ENCODE data around the gene MT1B.
A peak's percentile ranks its signal among the peaks of the same experiment; 100 is the strongest.
"Not testable (repeated sequence)": the region's sequence is repeated elsewhere in the genome, so short reads cannot be mapped to it uniquely, and the experiment has no call there.

The MT1B gene

DNA sequence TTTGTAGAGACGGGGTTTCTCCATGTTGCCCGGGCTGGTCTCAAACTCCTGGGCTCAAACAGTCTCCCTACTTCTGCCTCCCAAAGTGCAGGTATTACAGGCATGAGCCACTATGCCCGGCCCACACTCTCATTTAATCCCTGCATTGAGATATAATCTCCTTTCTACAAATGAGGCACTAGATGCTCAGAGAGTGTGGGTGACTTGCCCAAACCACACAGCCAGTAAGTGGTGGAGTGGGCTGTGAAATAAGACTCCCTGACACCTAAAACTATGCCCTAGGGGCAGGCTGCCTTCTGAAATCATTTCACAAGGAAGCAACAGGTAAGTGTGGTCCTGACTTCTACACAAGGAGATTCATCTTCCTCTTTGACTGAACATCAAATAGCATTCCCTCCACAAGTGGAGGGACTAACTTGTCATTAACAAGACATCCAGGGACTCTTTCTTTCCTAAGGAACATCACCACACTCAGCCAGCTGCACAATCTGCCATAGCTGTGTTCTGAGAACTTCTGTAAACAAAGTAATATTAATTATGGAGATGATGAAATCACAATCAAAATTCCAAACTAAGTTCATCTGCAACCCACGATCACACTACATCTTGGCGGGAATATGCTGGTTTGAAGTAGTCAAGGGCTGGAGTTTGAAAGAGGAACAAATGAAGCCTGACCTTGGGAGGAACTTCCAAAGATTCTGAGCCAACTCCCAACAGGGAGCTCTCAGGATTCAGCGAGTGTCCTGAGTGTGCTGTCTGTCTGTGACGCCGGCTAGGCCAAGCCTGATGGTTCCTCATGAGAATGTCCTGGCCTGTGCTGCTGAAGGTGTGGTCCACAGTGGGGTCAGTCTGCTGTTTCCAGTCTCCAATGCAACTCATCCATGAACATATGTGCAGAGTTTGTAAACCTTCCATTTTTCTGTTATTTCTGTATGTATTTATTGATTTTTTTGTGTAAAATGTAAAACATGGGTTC is 13.9 kb downstream of the MT1B start:
- not testable (repeated sequence) for H3K9ac ChIP-seq (ENCODE audit: low read depth in 1 of 2, low read length in 2 of 2); H3K9me3 ChIP-seq (ENCODE audit: control insufficient read depth in 1 of 2, low read length in 2 of 2); H3K36me3 ChIP-seq (ENCODE audit: control insufficient read depth in 1 of 2, insufficient read depth in 2 of 2, low read length in 2 of 2); H3K27ac ChIP-seq (ENCODE audit: low read depth, low read length)
- Histone ChIP-seq H3K4me3 (ENCODE audit: low read depth in 1 of 2, low read length in 2 of 2) (peak overlapping the region in 1 of 2 donors; percentile 92), H3K4me1 (ENCODE audit: control insufficient read depth in 1 of 2, insufficient read depth in 2 of 2, low read length in 2 of 2) (peaks cover 13 to 21% of the 10 kb centered on the region in 2 donors), H3K27me3 (ENCODE audit: control insufficient read depth in 1 of 2, insufficient read depth in 2 of 2, low read length in 2 of 2) (peaks cover 0 to 19% of the 10 kb centered on the region in 2 donors)

DNA sequence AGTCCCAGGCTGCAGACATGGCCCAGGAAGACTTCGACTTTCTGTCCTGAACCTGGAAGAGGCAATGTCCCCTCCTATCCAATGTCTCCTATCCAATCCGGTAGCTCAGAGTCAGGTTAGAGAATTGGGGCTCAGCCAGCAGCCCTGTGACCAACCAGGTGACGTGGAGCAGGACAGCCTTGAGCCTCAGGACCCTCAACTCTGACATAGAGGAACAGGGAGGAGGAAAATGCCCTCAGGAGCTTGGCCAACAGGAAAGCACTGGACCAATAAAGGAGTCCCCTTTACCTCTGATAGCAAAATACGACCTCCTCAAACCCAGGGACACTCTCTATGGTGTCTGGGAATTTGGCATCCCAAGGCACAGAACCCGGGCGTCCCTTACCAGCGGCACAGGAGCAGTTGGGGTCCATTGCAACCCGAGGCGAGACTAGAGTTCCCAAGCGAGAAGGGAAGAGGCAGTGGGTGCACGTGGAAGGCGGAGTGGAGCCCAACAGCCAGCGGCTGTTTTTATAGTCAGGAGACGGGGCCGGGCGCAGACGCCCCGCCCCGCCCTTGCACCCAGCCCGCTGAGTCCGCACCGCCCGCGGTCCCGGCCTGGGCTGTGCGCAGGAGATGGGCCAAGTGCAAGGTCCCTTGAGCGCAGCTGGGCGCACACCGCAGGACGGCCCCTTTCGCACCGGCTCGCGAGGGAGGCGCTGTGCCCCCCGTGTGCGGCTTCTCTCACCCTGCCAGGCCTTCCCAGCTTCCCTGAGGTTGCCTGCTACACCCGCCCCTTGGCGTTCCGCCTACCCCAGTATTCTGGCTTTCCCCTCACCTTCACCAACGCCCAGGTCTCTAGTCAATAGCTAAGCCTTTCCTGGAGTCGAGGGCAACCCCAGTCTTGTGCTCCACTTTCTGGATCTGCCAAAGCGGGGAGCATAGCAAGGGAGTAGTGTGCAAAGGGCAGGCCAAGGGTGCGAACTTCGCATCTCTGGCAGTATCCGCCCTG is 16.2 kb downstream of the MT1B start, which contains the start of gene MT1G:
Gene MT1G (minus strand): TSS at position 485 of the 991 bp plus-strand sequence. CDS start 72 bp downstream, at position 413.
- Histone ChIP-seq H3K9ac (ENCODE audit: low read depth in 1 of 2, low read length in 2 of 2) (peak within 1 kb of the TSS; percentile 43 to 95), H3K9me3 (ENCODE audit: control insufficient read depth in 1 of 2, low read length in 2 of 2) (no peaks in the 10 kb centered on the region), H3K27me3 (ENCODE audit: control insufficient read depth in 1 of 2, insufficient read depth in 2 of 2, low read length in 2 of 2) (peaks cover 0 to 19% of the 10 kb centered on the region in 2 donors), H3K36me3 (ENCODE audit: control insufficient read depth in 1 of 2, insufficient read depth in 2 of 2, low read length in 2 of 2) (peaks cover 0 to 11% of the 10 kb centered on the region in 2 donors), H3K4me3 (ENCODE audit: low read depth in 1 of 2, low read length in 2 of 2) (peak within 1 kb of the TSS; percentile 75 to 92), H3K27ac (ENCODE audit: low read depth, low read length) (peak within 1 kb of the TSS; percentile 79), H3K4me1 (ENCODE audit: control insufficient read depth in 1 of 2, insufficient read depth in 2 of 2, low read length in 2 of 2) (peaks cover 13 to 23% of the 10 kb centered on the region in 2 donors)

DNA sequence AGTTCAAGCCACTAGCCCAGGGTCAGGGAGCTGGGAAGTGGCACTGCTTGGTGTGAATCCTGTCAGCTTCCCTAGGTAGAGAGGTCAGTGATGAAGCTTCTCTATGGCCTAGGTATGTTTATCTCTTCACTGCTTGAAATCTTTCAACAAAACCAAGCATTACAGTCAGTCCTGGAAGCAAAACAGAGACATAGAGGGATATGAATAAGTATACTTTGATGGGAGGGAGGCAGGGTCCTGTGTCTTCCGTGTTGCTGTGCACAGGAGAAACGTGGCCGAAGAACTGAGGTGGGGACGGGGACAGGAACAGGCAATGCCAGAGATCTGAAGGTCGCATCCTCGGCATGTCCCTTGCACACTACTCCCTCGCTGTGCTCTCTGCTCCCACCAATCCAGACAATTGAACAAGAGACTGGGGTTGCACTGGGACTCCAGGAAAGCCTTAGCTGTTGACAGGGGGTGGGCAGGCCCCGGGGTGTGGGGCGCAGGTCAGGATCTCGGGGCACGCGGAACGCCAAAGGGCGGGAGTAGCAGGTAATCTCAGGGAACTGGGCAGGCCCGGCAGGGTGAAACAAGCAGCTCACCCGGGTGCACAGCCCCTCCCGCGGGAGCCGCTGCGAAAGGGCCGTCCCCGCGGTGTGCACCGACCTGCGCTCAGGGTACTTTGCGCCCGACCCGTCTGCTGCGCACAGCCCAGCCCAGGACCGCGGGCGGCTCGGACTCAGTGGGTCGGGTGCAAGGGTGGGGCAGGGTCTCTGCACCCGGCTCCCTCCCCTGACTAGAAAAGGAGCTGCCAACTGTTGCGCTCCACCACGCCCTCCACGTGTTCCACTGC is 17.5 kb downstream of the MT1B start, which contains the start of gene MT1H:
Gene MT1H (plus strand): TSS at position 810 of the 835 bp plus-strand sequence. CDS start 71 bp downstream, outside the sequence.
- H3K36me3 ChIP-seq (ENCODE audit: control insufficient read depth in 1 of 2, insufficient read depth in 2 of 2, low read length in 2 of 2) = peaks cover 0 to 11% of the 10 kb centered on the region in 2 donors
- H3K27ac ChIP-seq (ENCODE audit: low read depth, low read length) = peak within 1 kb of the TSS; percentile 74
- peaks cover 13 to 23% of the 10 kb centered on the region in 2 donors for H3K4me1 ChIP-seq (ENCODE audit: control insufficient read depth in 1 of 2, insufficient read depth in 2 of 2, low read length in 2 of 2)
- H3K9me3 ChIP-seq (ENCODE audit: control insufficient read depth in 1 of 2, low read length in 2 of 2) = no peaks in the 10 kb centered on the region
- peaks cover 0 to 17% of the 10 kb centered on the region in 2 donors for H3K27me3 ChIP-seq (ENCODE audit: control insufficient read depth in 1 of 2, insufficient read depth in 2 of 2, low read length in 2 of 2)
- H3K4me3 ChIP-seq (ENCODE audit: low read depth in 1 of 2, low read length in 2 of 2) = peak within 1 kb of the TSS; percentile 75 to 92
- H3K9ac ChIP-seq (ENCODE audit: low read depth in 1 of 2, low read length in 2 of 2) = peak within 1 kb of the TSS; percentile 55 to 95

DNA sequence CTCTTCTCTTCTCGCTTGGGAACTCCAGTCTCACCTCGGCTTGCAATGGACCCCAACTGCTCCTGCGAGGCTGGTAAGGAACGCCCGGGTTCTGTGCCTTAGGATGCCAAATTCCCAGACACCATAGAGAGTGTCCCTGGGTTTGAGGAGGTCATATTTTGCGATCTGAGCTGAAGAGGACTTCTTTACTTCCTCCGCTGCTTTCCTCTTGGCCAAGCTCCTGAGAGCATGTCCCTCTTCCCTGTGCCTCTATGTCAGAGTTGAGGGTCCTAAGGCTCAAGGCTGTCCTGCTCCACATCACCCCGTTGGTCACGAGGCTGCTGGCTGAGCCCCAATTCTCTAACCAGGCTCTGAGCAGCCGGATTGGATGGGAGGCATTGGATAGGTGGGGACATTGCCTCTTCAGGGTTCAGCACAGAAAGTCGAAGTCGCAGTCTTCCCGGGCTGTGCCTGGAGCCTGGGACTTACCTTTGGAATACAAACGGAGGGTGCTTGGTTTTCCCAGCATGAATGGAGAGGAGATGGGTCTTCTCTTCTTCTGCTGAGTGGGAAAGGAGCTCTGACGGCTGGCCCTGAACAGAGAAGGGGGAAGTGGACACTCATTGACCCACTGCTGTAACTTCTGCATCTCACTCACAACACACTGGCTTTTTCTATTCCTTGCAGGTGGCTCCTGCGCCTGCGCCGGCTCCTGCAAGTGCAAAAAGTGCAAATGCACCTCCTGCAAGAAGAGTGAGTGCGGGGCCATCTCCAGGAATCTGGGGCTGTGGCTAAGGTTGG is 18.3 kb downstream of the MT1B start:
- H3K4me1 ChIP-seq (ENCODE audit: control insufficient read depth in 1 of 2, insufficient read depth in 2 of 2, low read length in 2 of 2) = peaks cover 13 to 23% of the 10 kb centered on the region in 2 donors
- peak overlapping the region; percentile 55 to 78 for H3K9ac ChIP-seq (ENCODE audit: low read depth in 1 of 2, low read length in 2 of 2)
- peak overlapping the region; percentile 41 for H3K27ac ChIP-seq (ENCODE audit: low read depth, low read length)
- H3K9me3 ChIP-seq (ENCODE audit: control insufficient read depth in 1 of 2, low read length in 2 of 2) = no peaks in the 10 kb centered on the region
- peak overlapping the region; percentile 56 to 78 for H3K4me3 ChIP-seq (ENCODE audit: low read depth in 1 of 2, low read length in 2 of 2)
- peaks cover 0 to 11% of the 10 kb centered on the region in 2 donors for H3K36me3 ChIP-seq (ENCODE audit: control insufficient read depth in 1 of 2, insufficient read depth in 2 of 2, low read length in 2 of 2)
- H3K27me3 ChIP-seq (ENCODE audit: control insufficient read depth in 1 of 2, insufficient read depth in 2 of 2, low read length in 2 of 2) = peaks cover 0 to 14% of the 10 kb centered on the region in 2 donors

DNA sequence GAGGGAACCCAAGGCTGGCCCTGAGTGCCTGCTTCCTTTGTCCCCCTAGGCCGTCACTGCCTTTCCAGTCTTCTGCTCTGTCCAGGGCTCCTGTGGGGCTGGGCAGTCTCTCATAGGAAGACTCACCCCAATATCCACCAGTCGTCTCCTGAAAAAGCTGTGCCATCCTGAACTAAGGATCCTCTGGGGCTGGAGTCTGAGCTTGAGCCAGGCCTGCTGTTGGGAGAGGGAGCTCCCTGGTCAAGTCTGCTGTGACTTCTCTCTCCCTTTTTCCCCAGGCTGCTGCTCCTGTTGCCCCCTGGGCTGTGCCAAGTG is 18.9 kb downstream of the MT1B start:
- Histone ChIP-seq H3K27ac (ENCODE audit: low read depth, low read length) (peak overlapping the region; percentile 41), H3K9ac (ENCODE audit: low read depth in 1 of 2, low read length in 2 of 2) (peak overlapping the region; percentile 55 to 78), H3K9me3 (ENCODE audit: control insufficient read depth in 1 of 2, low read length in 2 of 2) (no peaks in the 10 kb centered on the region), H3K4me3 (ENCODE audit: low read depth in 1 of 2, low read length in 2 of 2) (peak overlapping the region; percentile 56 to 78), H3K27me3 (ENCODE audit: control insufficient read depth in 1 of 2, insufficient read depth in 2 of 2, low read length in 2 of 2) (peaks cover 0 to 14% of the 10 kb centered on the region in 2 donors), H3K36me3 (ENCODE audit: control insufficient read depth in 1 of 2, insufficient read depth in 2 of 2, low read length in 2 of 2) (peaks cover 0 to 11% of the 10 kb centered on the region in 2 donors), H3K4me1 (ENCODE audit: control insufficient read depth in 1 of 2, insufficient read depth in 2 of 2, low read length in 2 of 2) (peaks cover 13 to 27% of the 10 kb centered on the region in 2 donors)

DNA sequence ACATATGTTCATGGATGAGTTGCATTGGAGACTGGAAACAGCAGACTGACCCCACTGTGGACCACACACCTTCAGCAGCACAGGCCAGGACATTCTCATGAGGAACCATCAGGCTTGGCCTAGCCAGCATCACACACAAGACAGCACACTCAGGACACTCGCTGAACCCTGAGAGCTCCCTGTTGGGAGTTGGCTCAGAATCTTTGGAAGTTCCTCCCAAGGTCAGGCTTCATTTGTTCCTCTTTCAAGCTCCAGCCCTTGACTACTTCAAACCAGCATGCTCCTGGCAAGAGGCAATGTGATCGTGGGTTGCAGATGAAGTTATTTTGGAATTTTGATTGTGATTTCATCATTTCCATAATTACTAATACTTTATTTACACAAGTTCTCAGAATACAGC is 20.0 kb downstream of the MT1B start:
- not testable (repeated sequence) for H3K4me3 ChIP-seq (ENCODE audit: low read depth in 1 of 2, low read length in 2 of 2); H3K9me3 ChIP-seq (ENCODE audit: control insufficient read depth in 1 of 2, low read length in 2 of 2); H3K27ac ChIP-seq (ENCODE audit: low read depth, low read length); H3K9ac ChIP-seq (ENCODE audit: low read depth in 1 of 2, low read length in 2 of 2)
- Histone ChIP-seq H3K4me1 (ENCODE audit: control insufficient read depth in 1 of 2, insufficient read depth in 2 of 2, low read length in 2 of 2) (peaks cover 13 to 27% of the 10 kb centered on the region in 2 donors), H3K27me3 (ENCODE audit: control insufficient read depth in 1 of 2, insufficient read depth in 2 of 2, low read length in 2 of 2) (peaks cover 0 to 14% of the 10 kb centered on the region in 2 donors), H3K36me3 (ENCODE audit: control insufficient read depth in 1 of 2, insufficient read depth in 2 of 2, low read length in 2 of 2) (peaks cover 0 to 11% of the 10 kb centered on the region in 2 donors)

DNA sequence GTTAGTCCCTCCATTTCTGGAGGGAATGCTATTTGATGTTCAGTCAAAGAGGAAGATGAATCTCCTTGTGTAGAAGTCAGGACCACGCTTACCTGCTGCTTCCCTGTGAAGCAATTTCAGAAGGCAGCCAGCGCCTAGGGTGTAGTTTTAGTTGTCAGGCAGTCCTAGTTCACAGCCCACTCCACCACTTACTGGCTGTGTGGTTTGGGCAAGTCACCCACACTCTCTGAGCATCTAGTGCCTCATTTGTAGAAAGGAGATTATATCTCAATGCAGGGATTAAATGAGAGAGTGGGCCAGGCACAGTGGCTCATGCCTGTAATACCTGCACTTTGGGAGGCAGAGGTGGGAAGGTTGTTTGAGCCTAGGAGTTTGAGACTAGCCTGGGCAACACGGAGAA is 20.5 kb downstream of the MT1B start:
- not testable (repeated sequence) for H3K27ac ChIP-seq (ENCODE audit: low read depth, low read length); H3K9me3 ChIP-seq (ENCODE audit: control insufficient read depth in 1 of 2, low read length in 2 of 2); H3K4me3 ChIP-seq (ENCODE audit: low read depth in 1 of 2, low read length in 2 of 2); H3K9ac ChIP-seq (ENCODE audit: low read depth in 1 of 2, low read length in 2 of 2)
- Histone ChIP-seq H3K27me3 (ENCODE audit: control insufficient read depth in 1 of 2, insufficient read depth in 2 of 2, low read length in 2 of 2) (peaks cover 0 to 14% of the 10 kb centered on the region in 2 donors), H3K4me1 (ENCODE audit: control insufficient read depth in 1 of 2, insufficient read depth in 2 of 2, low read length in 2 of 2) (peaks cover 13 to 27% of the 10 kb centered on the region in 2 donors), H3K36me3 (ENCODE audit: control insufficient read depth in 1 of 2, insufficient read depth in 2 of 2, low read length in 2 of 2) (peaks cover 0 to 11% of the 10 kb centered on the region in 2 donors)

DNA sequence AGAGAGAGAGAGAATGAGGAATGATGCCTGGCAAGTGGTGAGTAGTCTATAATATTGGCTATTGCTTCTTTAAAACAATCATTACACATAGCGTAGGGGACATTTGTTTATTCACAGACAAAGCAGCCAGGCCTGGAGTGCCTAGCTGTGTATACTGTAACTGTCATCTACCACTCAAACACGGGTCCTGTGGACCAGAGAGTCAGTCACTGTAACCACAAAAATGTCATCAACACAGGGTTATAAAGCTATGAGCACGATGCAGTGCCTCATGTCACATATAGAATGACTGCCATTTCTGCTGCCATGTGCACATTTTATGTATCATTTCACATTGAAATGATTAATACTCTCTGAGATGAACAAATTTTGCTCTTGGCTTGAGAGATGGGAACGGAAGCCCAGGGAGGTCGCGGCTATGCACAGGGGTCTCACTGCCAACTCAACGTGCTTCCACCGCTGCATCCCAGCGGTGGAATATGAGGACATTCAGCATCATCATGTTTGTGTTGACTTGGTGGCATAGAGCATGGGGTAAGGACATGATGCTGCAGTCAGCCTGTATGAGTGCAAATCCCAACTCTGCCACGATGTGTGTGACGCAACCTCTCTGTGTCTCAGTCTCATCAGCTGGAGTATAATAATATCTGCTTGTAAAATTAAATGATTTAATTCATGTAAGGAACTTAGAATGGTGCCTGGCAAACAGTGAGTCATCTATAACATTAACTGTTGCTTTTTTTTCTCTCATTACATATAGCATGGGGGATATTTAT is 21.3 kb downstream of the MT1B start:
- no peaks in the 10 kb centered on the region for H3K9me3 ChIP-seq (ENCODE audit: control insufficient read depth in 1 of 2, low read length in 2 of 2)
- no peak overlapping the region for H3K4me3 ChIP-seq (ENCODE audit: low read depth in 1 of 2, low read length in 2 of 2)
- no peak overlapping the region for H3K9ac ChIP-seq (ENCODE audit: low read depth in 1 of 2, low read length in 2 of 2)
- H3K27me3 ChIP-seq (ENCODE audit: control insufficient read depth in 1 of 2, insufficient read depth in 2 of 2, low read length in 2 of 2) = peaks cover 0 to 10% of the 10 kb centered on the region in 2 donors
- no peak overlapping the region for H3K27ac ChIP-seq (ENCODE audit: low read depth, low read length)
- H3K4me1 ChIP-seq (ENCODE audit: control insufficient read depth in 1 of 2, insufficient read depth in 2 of 2, low read length in 2 of 2) = peaks cover 13 to 27% of the 10 kb centered on the region in 2 donors
- H3K36me3 ChIP-seq (ENCODE audit: control insufficient read depth in 1 of 2, insufficient read depth in 2 of 2, low read length in 2 of 2) = peaks cover 0 to 5% of the 10 kb centered on the region in 2 donors

All from duodenal mucosa (tissue), 2 donors.